HS-27A (cell line): ENCODE measurements around the gene TFDP1.

Source experiments
- DNase-seq: peaks from one replicate; pipeline ENCODE4 v3.0.0-alpha.2; 2012; ENCODE audit warnings: low read depth, missing footprints

TFDP1 gene

DNA sequence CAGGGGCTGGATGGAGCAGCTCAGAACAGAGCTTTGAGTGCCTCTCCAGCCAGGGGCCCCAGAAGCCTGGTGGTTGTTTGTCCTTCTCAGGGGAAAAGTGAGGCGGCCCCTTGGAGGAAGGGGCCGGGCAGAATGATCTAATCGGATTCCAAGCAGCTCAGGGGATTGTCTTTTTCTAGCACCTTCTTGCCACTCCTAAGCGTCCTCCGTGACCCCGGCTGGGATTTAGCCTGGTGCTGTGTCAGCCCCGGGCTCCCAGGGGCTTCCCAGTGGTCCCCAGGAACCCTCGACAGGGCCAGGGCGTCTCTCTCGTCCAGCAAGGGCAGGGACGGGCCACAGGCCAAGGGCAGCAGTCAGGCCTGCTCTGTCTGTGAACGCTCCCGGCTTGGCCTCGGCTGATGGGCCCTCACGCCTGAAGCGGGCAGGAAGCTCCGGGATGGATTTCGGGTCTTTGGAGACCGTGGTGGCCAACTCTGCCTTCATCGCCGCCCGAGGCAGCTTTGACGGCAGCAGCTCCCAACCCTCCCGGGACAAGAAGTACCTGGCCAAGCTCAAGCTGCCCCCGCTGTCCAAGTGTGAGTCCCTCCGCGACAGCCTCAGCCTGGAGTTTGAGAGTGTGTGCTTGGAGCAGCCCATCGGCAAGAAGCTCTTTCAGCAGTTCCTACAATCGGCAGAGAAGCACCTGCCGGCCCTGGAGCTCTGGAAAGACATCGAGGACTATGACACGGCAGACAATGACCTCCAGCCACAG lies 82.6 kb downstream of the TFDP1 start, which contains the start of gene GRK1:
GRK1 (plus strand) TSS at position 269 of the 751 bp plus-strand sequence; CDS start at position 437, 168 bp downstream.
- DNase-seq, result no peak

DNA sequence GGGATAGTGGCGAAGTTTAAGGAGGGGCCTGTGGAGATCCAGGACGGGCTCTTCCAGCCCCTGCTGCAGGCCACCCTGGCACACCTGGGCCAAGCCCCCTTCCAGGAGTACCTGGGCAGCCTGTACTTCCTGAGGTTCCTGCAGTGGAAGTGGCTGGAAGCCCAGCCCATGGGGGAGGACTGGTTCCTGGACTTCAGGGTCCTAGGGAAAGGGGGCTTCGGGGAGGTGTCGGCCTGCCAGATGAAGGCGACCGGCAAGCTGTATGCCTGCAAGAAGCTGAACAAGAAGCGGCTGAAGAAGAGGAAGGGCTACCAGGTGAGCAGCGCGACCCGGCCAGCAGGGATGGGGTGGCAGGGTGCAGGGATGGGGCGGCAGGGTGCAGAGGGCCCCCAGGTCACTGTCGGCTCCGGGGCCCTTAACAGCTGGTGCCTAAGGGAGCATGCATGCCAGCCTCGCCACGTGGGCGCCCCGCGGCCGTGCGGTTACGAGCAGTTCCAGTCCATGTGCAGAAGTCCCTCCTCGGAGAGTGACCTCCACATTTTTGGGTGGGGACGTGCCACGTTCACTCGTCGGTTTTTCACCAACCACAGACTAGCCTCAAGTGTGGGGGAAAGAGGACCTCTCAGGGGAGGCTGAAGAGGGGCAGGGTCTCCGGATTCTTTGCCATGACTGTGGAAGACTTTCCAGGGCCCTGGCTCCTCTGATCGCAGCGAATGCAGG lies 83.4 kb downstream of the TFDP1 start:
- no peak for DNase-seq

DNA sequence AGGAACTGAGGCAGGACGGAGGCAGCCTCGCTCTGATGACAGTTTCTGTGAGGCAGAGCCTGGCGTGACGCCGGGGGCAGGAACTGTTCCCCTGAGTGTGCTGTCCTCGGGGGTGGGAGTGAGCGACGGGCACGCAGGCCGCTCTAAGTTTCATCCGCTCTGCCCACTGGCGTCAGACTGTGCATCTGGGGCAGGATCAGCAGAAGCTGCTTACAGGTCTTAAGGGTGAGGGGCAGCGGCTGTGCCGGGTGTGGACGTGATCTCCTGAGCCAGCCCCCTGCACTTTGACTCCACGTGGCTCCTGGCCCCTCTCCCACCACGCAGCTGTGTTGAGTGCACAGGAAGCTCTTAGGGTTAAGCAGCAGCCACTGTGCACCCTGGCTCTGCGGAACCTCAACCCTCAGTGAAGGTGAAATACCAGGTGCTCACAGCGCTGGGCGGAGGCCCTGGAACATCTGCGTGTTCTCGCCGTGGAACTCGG lies 84.0 kb downstream of the TFDP1 start:
- DNase-seq, result no peak

DNA sequence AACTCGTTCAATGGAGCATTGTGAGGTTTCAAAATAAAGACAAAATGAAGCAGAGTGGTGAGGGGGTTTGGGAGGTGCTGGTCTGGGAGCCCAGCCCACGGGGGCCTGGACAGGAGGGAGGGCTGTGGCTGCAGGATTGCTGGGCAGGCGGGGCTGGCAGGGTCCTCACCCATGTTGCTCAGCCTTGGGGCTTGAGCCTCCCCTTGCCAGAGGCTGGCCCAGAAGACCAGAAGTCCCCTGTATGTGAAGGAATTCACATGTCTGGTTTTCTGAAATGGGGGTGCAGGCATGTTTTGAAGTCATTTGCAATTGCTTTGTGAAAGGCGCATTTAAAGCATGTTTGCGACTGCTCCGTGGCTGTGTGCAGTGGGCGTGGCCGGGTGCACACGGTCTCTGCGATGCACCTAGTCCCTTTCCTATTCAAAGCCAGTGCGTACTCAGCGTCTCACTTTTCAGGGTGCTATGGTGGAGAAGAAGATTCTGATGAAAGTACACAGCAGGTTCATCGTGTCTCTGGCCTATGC lies 84.7 kb downstream of the TFDP1 start:
- DNase-seq, result no peak

DNA sequence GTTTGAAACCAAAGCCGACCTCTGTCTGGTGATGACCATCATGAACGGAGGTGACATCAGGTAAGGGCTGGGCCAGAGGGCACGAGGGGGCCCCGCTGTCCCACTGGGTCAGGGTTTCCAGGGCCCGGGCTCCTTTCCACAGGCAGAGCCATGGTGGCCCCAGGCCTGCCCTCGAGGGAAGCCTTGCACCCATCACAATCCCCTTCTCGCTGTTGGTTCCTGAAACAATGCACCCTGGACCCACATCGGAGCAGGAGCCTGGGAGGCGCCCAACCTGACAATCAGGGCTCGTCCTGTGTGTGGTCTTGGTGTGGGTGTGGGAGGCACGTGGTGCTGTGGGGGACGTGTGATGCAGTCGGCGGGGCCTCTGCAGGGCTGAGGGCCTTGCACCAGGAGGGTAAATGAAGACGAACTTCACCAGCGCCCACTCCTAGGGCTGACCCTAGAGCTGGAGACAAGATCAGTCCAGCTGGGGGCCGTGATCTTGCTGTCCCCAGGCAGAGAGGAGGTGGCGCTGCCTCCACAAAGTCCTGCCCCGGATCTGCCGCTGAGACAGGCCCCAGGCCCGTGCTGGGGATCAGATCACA lies 85.3 kb downstream of the TFDP1 start:
- no peak for DNase-seq

DNA sequence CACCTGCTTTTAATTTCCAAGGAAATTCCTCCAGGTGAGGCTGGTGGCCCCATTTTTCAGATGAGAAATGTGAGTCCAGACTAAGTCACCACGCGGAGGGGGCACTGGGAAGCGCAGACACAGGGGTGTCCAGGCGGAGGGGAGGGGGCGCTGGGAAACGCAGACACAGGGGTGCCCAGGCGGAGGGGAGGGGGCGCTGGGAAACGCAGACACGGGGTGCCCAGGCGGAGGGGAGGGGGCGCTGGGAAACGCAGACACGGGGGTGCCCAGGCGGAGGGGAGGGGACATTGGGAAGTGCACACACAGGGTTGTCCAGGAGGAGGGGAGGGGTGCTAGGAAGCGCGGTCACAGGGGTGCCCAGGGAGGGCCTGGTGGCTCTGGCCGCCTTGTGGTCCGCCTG lies 86.0 kb downstream of the TFDP1 start:
- DNase-seq, result no peak

DNA sequence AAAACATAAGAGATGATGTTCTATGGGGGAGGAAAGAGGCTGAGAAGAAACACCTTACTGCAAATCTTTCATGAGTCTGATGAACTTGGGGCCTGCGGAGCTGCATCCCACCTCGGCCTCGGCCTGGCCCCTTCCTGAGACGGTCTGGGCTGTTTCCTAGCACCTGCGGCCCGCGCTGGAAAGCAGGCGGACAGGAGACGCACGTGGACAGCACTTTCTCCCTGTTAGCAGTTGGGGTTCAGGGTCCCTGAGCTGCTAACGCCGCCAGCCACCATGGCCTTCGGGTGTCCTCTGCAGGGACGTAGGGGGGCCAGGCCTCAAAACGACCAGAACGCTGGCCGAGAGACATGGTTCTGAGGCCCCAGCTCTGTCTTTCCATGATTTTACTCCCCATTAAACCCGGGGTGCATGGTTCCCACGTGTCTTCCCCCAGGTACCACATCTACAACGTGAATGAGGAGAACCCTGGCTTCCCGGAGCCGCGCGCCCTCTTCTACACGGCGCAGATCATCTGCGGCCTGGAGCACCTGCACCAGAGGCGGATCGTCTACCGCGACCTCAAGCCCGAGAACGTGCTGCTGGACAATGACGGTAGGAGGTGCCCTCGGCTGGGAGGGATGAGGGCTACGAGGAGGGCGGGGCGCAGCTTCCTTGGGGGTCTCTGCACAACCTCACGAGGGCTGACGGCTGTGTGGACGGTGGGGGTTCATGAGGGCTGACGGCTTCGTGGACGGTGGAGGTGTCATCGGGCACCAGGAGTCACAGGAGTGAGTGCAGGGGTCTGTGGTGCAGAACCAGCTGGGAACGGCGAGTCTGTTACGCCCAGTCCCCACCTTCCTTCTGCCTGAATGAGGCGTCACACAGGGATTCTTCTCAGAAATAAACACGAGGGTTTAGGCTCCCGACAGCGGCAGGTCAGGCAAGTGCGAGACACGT lies 86.8 kb downstream of the TFDP1 start:
- no peak for DNase-seq

DNA sequence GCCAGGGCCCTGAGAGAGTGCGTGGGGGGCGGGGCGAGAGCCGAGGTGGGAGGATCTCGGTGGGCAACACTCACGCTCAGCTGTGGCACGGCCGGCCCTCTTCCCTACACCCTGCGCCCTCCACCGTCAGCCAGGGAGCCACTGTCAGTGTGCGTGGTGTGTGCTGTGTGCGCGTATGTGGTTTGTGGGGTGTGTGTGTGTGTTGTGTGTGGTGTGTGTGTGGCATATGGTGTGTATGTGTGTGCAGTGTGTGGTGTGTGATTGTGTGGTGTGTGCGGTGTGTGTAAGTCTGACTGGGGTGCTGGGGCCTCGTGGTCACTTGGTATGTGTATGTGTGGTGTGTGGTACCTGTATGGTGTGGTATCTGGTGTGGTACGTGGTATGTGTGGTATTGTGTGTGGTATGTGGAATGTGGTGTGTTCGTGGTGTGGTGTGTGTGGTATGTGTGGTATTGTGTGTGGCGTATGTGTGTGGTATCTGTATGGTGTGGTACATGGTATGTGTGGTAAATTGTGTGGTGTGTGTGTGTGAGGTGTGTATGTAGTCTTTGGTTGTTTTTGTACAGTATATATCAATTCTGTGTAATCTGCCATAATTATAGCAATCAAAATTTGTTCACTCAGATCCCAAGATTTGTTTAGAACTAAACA lies 87.6 kb downstream of the TFDP1 start:
- no peak for DNase-seq
